NCI-H1105 treated with DMSO at 0.1 percent for 48 hours (cell line): ENCODE measurements around the gene DOCK4.

Source experiments
- DNase-seq: peaks from one replicate; lab custom pipeline; 2025; lab: John Stamatoyannopoulos, UW

DOCK4 gene

DNA sequence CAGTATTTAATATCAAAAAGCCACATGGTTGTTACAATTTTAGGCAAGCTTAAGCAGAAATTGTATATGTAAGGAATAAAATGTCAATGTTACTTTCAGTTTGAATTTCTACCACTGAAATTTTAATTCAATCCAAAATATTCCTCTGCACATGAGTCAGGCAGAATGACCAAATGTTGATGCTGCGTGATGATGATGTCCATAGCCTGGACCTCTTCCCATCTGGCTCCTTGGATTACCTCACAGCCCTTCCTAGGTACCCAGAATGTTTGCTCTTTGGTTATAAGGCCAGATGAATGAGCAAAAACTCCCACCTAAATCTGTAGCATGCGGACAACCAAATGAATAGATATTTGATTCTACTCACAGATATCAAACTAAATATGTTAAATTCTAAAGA is 385.6 kb downstream of the DOCK4 start:
- DNase-seq = no peak

- DNase-seq = no peak
These were observed 386.1 kb downstream of the DOCK4 start for GRCh38 chr7:111820121-111820520.

GRCh38 chr7:111815354-111815753 is 390.8 kb downstream of the DOCK4 start:
- no peak for DNase-seq

GRCh38 chr7:111813306-111813705 is 392.9 kb downstream of the DOCK4 start:
- no peak for DNase-seq

DNA sequence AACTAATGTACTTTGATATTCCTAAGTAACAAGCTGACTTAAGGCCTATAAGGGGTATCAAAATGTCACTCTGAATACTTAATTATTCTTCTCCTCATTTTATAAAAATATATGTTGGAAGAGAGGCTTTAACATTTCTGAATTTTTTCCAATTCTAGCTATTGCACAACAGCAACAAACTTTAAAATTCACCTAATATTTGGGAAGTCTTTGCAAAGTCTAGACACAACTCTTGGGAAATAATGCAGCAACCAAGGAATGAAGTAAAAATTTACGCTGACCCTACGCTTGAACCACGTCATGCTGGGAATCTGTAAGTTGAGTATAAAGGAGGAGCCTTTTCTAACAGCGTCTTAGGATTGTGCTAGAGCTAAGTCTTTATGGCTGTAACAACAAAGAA is 400.0 kb downstream of the DOCK4 start:
- no peak for DNase-seq

DNA sequence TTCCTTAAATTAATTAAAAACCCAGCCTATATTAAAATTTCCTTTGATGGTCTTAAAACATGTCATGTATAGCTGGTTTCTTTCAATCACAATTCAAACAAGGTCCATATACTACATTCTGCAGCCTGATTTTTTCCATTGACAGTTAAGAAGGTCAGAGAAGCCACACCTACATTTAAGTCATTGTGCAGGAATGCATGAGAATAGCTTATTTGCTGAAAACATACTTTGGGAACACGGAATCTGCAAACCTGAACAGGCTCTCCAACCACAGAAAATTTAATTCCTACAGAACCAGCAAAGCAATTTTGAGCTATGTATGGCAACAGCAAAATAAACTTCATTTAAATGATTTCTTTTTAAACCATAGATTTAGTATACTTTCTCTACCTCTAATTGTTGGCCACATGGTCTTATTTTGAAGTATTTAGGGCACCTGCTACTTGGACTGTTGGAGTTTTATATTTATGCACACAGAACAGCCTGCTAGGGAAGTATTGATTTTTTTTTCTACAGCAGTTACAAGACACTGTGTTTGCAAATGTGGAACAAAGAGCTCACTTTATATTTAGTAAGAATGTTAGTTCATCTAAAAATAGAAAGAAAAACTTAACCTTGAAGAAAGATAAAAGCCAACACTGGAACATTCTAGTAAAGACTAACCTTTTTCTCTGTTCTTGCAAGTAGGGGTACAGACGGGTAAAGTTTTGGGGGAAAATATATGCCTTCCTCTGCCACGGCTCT is 403.0 kb downstream of the DOCK4 start:
- no peak for DNase-seq

DNA sequence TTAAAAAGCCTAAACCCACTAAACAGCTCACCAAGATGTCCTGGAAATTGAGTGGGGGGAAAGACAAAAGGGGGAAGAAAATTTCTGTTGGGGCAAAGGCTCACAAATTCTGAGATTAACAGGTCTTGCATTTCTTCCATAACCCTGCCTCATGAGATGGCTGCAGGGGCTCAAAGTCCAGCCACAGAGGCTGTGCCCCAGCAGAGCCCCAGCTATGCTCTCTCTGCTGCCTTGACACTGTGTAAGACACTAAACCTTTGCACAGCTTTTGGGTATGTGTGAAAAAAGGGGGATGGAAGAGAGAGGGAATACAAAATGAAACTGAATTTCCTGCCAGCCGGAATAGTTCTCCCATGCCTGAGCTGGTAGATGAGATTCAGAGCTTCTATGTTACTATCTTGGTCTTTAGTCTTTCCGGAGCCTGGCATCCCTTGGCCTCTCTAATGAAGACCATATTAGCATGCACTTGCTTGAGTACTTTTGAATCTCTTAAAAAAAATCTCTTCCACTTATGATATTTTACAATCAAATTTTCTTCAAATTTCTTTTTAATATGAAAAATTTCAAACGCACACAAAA is 403.9 kb downstream of the DOCK4 start:
- no peak for DNase-seq

DNA sequence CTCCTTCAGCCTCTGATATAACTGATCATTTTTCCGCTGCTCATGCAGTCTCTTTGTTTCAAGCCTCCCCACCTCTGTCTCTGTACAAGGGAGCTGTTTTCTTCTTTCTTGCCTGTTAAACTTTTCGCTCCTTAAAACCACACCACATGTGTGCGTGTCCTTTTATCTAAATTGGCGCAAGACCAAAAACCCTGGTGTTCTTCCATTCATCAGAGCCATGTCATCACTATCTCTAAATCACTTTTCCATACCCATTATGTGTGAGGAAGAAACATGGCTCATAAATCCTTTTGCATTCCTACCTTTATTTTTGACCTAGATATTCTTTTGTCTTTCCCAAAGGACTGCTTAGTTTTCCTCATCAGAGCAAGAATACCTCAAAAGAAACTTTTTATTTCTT is 404.9 kb downstream of the DOCK4 start:
- DNase-seq = no peak

- DNase-seq = no peak
These were observed 409.5 kb downstream of the DOCK4 start for GRCh38 chr7:111796671-111797070.

DNA sequence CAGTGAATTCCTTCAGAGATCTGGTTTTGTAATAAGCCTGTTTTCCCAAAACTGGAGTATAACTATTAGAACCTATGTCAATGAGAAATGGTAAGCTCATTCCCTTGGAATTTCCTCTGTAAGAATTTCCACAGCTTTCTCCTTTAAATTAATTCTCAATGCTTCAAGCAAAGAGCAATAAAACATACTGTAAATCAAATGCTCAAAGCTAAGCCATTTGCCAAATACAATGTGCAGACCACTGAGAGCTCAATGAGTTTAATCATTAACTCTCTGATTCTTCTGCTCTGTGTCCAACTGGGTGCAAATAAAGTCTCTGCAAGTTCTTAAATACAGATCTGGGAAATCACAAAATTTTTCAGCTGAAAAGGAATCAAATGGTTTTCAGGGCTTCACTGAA is 416.3 kb downstream of the DOCK4 start:
- no peak for DNase-seq

GRCh38 chr7:111789048-111789320 is 417.2 kb downstream of the DOCK4 start:
- no peak for DNase-seq

DNA sequence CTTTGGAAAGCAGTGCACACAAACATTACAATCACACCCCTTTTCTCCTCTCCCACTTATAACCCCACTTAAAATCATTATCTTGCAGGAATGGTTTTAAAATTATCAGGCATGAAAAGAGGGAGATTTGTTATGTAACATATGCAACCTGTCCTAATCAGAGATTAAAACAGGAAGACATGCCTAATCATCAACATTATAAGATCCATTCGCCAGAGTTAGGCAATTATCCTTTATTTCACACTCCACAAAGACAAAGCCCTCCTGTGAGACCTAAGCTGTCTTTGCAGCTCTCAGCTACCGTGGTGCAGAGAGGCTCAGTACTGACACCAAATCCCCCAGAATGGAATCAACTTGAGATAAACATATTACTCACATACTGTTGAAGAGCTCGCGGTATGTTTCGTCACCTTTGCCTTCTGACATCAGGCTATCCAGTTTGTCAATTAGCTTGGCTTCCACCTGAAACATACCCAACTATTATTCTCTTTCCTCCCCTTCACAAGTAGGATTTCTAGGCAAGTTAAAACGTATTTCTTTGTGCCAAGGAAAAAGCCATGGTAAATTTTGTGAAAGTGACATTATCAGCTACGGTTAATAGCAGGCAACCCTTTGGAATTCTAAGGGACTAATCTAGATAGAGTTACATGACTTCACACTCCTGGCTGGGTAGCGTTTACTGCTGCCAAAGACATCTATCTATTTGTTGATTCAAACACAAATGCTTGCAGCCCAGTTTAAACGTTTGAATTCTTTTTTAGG is 417.7 kb downstream of the DOCK4 start:
- DNase-seq = peak; percentile 33

- no peak for DNase-seq
These were observed 418.5 kb downstream of the DOCK4 start for GRCh38 chr7:111787741-111788140.

GRCh38 chr7:111787099-111787498 is 419.1 kb downstream of the DOCK4 start:
- no peak for DNase-seq

- DNase-seq = no peak
These were observed 421.1 kb downstream of the DOCK4 start for GRCh38 chr7:111785076-111785475.

DNA sequence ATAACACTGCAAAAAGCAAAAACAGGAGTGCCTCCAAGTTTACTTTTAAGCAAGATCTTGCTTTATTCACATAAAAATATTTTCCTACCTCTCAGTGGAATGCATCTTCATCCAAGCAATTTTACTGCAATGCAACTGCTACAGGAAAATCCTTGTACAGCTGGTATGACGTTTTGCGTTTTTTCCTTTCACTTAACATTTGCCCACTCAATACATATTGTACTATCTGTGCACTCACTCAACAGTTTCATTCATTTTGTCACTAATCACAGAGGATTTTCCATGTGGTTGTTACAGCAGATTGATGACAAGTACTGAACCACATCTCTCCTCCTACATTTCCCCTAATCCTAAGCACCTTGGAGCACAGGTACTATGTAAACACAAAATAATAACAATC is 421.9 kb downstream of the DOCK4 start:
- peak; percentile 73 for DNase-seq

- no peak for DNase-seq
These were observed 422.3 kb downstream of the DOCK4 start for GRCh38 chr7:111783854-111784253.

DNA sequence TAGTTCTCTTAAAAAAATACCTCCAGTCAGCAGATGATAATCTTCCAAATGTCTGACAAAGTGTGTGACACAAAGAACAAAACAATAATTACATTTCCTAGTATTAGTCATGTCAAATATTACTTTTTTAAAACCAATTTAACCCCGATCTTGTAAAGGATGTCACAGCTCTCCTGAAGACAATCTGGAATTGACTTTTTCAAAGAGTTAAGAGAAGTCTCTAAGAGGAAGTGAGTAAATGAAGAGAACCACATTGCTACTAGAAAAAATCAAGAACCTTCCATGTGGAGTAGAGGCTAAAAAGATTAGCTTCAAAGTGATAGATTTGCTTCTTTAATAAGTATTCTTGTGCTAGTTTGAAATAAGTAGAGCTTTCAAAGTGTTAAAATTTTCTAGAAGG is 425.7 kb downstream of the DOCK4 start:
- DNase-seq = no peak

GRCh38 chr7:111775206-111775605 is 431.0 kb downstream of the DOCK4 start:
- DNase-seq = no peak

GRCh38 chr7:111772716-111773115 is 433.5 kb downstream of the DOCK4 start:
- DNase-seq = no peak

GRCh38 chr7:111771638-111772037 is 434.6 kb downstream of the DOCK4 start:
- DNase-seq = no peak

GRCh38 chr7:111770116-111770515 is 436.1 kb downstream of the DOCK4 start:
- DNase-seq = no peak
